ENCODE measurements around the gene KLHL35.
A peak's percentile ranks its signal among the peaks of the same experiment; 100 is the strongest.

Gene KLHL35

DNA sequence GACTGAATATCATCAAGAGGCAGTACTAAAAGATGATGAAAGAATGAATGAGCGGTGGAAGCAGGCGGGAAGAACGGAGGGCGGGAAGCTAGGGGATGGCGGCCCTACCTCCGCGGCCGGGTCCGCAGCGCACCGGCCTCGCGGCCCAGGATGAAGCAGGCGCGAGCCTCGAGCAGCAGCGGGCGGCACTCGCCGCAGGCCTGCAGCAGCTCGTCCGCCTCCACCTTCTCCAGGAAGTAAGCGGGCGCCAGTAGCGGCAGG lies 3.4 kb downstream of the KLHL35 start:
- DNase-seq (ENCODE audit: low read depth): no peak
- no peak for TF ChIP-seq CTCF (IDR thresholded peaks at IDR 0.05; ENCODE audit: insufficient read depth, low read depth, low read length, missing control alignments)
- H3K4me3 ChIP-seq (ENCODE audit: low read length): no peak overlapping the region

DNA sequence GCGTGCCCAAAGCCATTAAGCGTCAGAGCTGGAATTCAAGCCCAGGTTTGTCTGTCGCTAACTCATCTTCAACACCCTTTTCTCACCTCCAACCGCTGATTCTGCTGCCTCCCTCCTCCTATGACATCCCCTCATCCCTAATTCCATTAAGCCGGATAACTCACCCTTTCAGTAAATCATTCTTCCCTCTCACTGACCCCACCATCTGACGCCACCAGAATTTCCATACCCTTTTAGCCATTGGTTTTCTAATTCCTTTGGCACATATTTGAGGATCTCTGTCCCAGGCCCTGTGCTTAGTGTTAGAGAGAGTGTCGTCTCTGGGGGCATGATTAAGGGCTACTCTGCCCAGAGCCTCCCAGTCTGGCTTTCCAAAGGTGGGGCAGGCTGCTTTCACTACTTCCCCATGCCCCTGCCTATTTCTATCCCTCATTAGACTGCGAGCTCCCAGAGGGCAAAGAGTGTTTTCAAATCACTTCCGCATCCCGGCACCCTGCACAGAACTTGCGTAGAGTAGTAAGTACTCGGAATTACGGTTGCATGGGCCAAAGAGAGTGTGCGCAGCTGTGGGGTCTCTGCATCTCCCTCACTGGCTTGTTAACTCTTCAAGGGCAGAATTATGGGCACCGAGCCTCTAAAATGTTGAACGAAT lies 3.9 kb downstream of the KLHL35 start:
- TF ChIP-seq CTCF (IDR thresholded peaks at IDR 0.05; ENCODE audit: insufficient read depth, low read depth, low read length, missing control alignments): no peak
- H3K4me3 ChIP-seq (ENCODE audit: low read length): no peak overlapping the region
- DNase-seq (ENCODE audit: low read depth): no peak

GRCh38 chr11:75428281-75428724 lies 4.7 kb downstream of the KLHL35 start:
- peak overlapping the region; percentile 49 for H3K4me3 ChIP-seq (ENCODE audit: low read length)
- no peak for TF ChIP-seq CTCF (IDR thresholded peaks at IDR 0.05; ENCODE audit: insufficient read depth, low read depth, low read length, missing control alignments)
- peak; percentile 89 for DNase-seq (ENCODE audit: low read depth)

GRCh38 chr11:75427181-75427580 lies 5.8 kb downstream of the KLHL35 start:
- H3K4me3 ChIP-seq (ENCODE audit: low read length): no peak overlapping the region
- no peak for DNase-seq (ENCODE audit: low read depth)
- TF ChIP-seq CTCF (IDR thresholded peaks at IDR 0.05; ENCODE audit: insufficient read depth, low read depth, low read length, missing control alignments): no peak

GRCh38 chr11:75426720-75427086 lies 6.3 kb downstream of the KLHL35 start:
- TF ChIP-seq CTCF (IDR thresholded peaks at IDR 0.05; ENCODE audit: insufficient read depth, low read depth, low read length, missing control alignments): no peak
- H3K4me3 ChIP-seq (ENCODE audit: low read length): no peak overlapping the region
- DNase-seq (ENCODE audit: low read depth): no peak

DNA sequence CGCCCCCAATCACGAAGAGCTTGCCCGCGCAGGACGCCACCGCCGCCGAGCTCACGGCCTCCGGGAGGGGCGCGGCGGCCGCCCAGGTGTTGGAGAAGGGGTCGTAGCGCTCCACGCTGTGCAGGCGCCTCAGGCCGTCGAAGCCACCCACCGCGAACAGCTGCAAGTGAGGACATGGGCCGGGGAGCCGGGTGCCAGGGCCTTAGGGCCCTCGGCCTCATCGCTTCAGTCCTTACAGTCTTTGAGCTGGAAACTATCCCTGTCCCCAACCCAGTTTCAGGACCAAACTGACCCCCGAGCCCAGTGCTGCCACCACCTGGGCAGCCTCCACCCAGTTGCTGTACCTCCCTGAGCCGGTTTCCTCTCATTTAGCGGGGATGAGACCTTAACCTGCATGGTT lies 7.6 kb downstream of the KLHL35 start:
- peak; percentile 22 for TF ChIP-seq CTCF (IDR thresholded peaks at IDR 0.05; ENCODE audit: insufficient read depth, low read depth, low read length, missing control alignments)
- H3K4me3 ChIP-seq (ENCODE audit: low read length): no peak overlapping the region
- no peak for DNase-seq (ENCODE audit: low read depth)

DNA sequence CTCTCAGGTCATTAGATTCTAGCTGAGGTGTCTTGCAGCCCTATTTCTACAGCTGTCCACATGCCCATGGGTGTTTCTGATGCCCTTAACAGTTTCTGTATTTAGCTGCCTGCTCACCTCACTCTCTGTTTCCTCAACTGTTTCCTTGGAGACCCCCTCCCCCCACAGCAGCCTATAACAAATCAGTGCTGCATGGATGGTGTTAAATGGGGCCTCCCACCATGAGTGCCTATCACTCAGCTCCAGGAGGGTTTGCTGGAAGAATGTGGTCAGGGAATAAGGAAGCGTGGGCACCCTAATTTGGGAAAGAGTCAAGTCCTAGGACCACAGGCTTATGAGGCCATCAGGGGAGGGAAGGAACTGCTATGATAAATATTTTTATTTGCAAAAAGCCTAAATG lies 8.6 kb downstream of the KLHL35 start:
- no peak for TF ChIP-seq CTCF (IDR thresholded peaks at IDR 0.05; ENCODE audit: insufficient read depth, low read depth, low read length, missing control alignments)
- no peak overlapping the region for H3K4me3 ChIP-seq (ENCODE audit: low read length)
- DNase-seq (ENCODE audit: low read depth): no peak

Data from epithelial cell of esophagus (primary cell).